SK-N-SH (cell line): ENCODE results near the gene FANCI. TPM values are rescaled to one million over a fixed set of nuclear protein-coding genes. Genes with fewer than 3 reads are reported as not detected.

Experiments
- CTCF ChIA-PET: fragments of 300-600, 350-600 bp; formaldehyde crosslinking; extraction: SDS; loops from one replicate; lab custom pipeline; 2021; lab: Yijun Ruan, JAX
- POLR2A ChIA-PET: fragments of 350-600 bp; sonication (Branson Sonifier 250); formaldehyde crosslinking; extraction: SDS; loops from one replicate; lab custom pipeline; 2020; ENCODE audit warnings: antibody characterized with exemption, inconsistent platforms; lab: Yijun Ruan, JAX
- DNase-seq: peaks from one replicate; pipeline ENCODE4 v3.0.0; 2012
- H2AFZ ChIP-seq: fragments of 200-600 bp; sonication (generic); 2 replicates; pipeline ENCODE4 v1.8.1; 2016; ENCODE audit warnings: antibody characterized with exemption, mild to moderate bottlenecking, low read depth
- H3F3A ChIP-seq: fragments of 200-600 bp; sonication (generic); replicated peaks from 2 replicates; pipeline ENCODE3; 2016; ENCODE audit warnings: antibody characterized with exemption, mild to moderate bottlenecking; ENCODE audit not compliant: insufficient read depth
- H3K27ac ChIP-seq, 2 experiments: fragments of 200-500 bp in 1 of 2; fragments of 200-600 bp in 1 of 2; sonication (Bioruptor generic) in 1 of 2; sonication (generic), shearing (Covaris generic) in 1 of 2; 2 replicates each; pipeline versions ENCODE4 v1.5.1 to v1.6.1; 2014 to 2016; ENCODE audit warnings: low read depth in 2 of 2, inconsistent platforms in 1 of 2, low read length in 1 of 2, mild to moderate bottlenecking in 1 of 2, mixed read lengths in 1 of 2
- H3K27me3 ChIP-seq: fragments of 200-600 bp; sonication (generic), shearing (Covaris generic); 2 replicates; pipeline ENCODE4 v1.6.1; 2016; ENCODE audit warnings: mixed run types; ENCODE audit not compliant: insufficient read depth
- H3K36me3 ChIP-seq, 2 experiments: fragments of 200-500 bp in 1 of 2; fragments of 200-600 bp in 1 of 2; sonication (Bioruptor generic) in 1 of 2; sonication (generic) in 1 of 2; replicated peaks in 1 of 2; 2 replicates each; pipeline versions ENCODE3 to v1.5.1; 2014 to 2016; ENCODE audit warnings: low read length in 1 of 2, mild to moderate bottlenecking in 1 of 2; ENCODE audit not compliant: insufficient read depth in 2 of 2, control insufficient read depth in 1 of 2
- H3K4me1 ChIP-seq, 2 experiments: fragments of 200-500 bp in 1 of 2; fragments of 200-600 bp in 1 of 2; sonication (Bioruptor generic) in 1 of 2; sonication (generic), shearing (Covaris generic) in 1 of 2; 2 replicates each; pipeline versions ENCODE4 v1.5.1 to v1.6.1; 2014 to 2016; ENCODE audit warnings: low read depth in 1 of 2, low read length in 1 of 2, mixed run types in 1 of 2; ENCODE audit not compliant: insufficient read depth in 2 of 2, control insufficient read depth in 1 of 2
- H3K4me2 ChIP-seq: fragments of 200-600 bp; sonication (generic), shearing (Covaris generic); 2 replicates; pipeline ENCODE4 v1.6.1; 2017; ENCODE audit warnings: mixed run types
- H3K4me3 ChIP-seq, 2 experiments: fragments of 200-500 bp in 1 of 2; fragments of 200-600 bp in 1 of 2; sonication (Bioruptor generic) in 1 of 2; sonication (generic), shearing (Covaris generic) in 1 of 2; 2 replicates each; pipeline versions ENCODE4 v1.5.1 to v1.8.1; 2014 to 2016; ENCODE audit warnings: low read depth in 2 of 2, inconsistent platforms in 1 of 2, low read length in 1 of 2, mild to moderate bottlenecking in 1 of 2, mixed read lengths in 1 of 2, moderate library complexity in 1 of 2
- H3K79me2 ChIP-seq: fragments of 200-600 bp; sonication (generic); 2 replicates; pipeline ENCODE4 v1.8.1; 2017; ENCODE audit warnings: mild to moderate bottlenecking; ENCODE audit not compliant: insufficient read depth
- H3K9ac ChIP-seq: fragments of 200-600 bp; sonication (generic); 2 replicates; pipeline ENCODE4 v1.6.1; 2017; ENCODE audit warnings: mixed run types
- H3K9me2 ChIP-seq: fragments of 200-600 bp; sonication (generic); 2 replicates; pipeline ENCODE4 v1.6.1; 2017; ENCODE audit warnings: mixed run types
- H3K9me3 ChIP-seq: fragments of 200-600 bp; sonication (generic); 2 replicates; pipeline ENCODE4 v1.6.1; 2017; ENCODE audit warnings: mixed run types, mild to moderate bottlenecking, moderate library complexity
- H4K20me1 ChIP-seq: fragments of 200-600 bp; sonication (generic); 2 replicates; pipeline ENCODE4 v1.6.1; 2017; ENCODE audit warnings: mild to moderate bottlenecking, mixed run types; ENCODE audit not compliant: insufficient read depth
- EZH2phosphoT487 ChIP-seq: fragments of 200-600 bp; sonication (generic); IDR thresholded peaks from 2 replicates; pipeline ENCODE4 v1.6.1; 2017; ENCODE audit warnings: low read depth, mixed run types, mild to moderate bottlenecking, antibody characterized with exemption, moderate library complexity, borderline replicate concordance
- NRF1 ChIP-seq: IDR thresholded peaks from 2 replicates; pipeline ENCODE4 v1.6.1; 2012; ENCODE audit warnings: low read depth, mild to moderate bottlenecking, low read length
- RAD21 ChIP-seq: IDR thresholded peaks from 2 replicates; pipeline ENCODE4 v1.6.1; 2012; ENCODE audit warnings: mild to moderate bottlenecking, low read length
- SIN3A ChIP-seq: IDR thresholded peaks from 2 replicates; pipeline ENCODE4 v1.6.1; 2012; ENCODE audit warnings: low read depth, mild to moderate bottlenecking, low read length, moderate library complexity, borderline replicate concordance
- SMC3 ChIP-seq: IDR thresholded peaks from 2 replicates; pipeline ENCODE4 v1.6.1; 2012; ENCODE audit warnings: low read depth, low read length, improper control_type of control experiment
- TCF12 ChIP-seq: IDR thresholded peaks from 2 replicates; pipeline ENCODE4 v1.4.0; 2012
- WGBS: methylation state at CpG from one replicate; pipeline ENCODE4 v1.1.6; 2017; ENCODE audit warnings: low lambda C conversion rate; 5-methylcytosine and 5-hydroxymethylcytosine counted together
- polyA plus RNA-seq, 3 experiments: library from polyadenylated mRNA; depleted of rRNA; stranded (reverse); fragments of >200 nt; gene quantifications; 2 replicates each; pipeline ENCODE4 v1.2.3, GENCODE V29; 2012
- TF ChIP-seq, protein P1 (sequence below): IDR thresholded peaks from 2 replicates; pipeline ENCODE4 v1.6.1; 2012; ENCODE audit warnings: mild to moderate bottlenecking, low read depth, low read length, moderate library complexity
- TF ChIP-seq, protein P2 (sequence below): fragments of 150-350 bp; IDR thresholded peaks from 2 replicates; pipeline ENCODE4 v1.6.1; 2017; ENCODE audit warnings: antibody characterized with exemption, low read length, low read depth, borderline replicate concordance
- TF ChIP-seq, protein P3 (sequence below): IDR thresholded peaks from 2 replicates; pipeline ENCODE4 v1.4.0; 2012; ENCODE audit warnings: low read depth
- TF ChIP-seq, protein P4 (sequence below): fragments of 200-600 bp; sonication (generic); IDR thresholded peaks from 2 replicates; pipeline ENCODE4 v1.6.1; 2017; ENCODE audit warnings: antibody characterized with exemption, mild to moderate bottlenecking, moderate library complexity

FANCI gene
- polyA plus RNA-seq, 1 of the 3 experiments (the other 2 are of a cell fraction): 13.2 TPM

DNA sequence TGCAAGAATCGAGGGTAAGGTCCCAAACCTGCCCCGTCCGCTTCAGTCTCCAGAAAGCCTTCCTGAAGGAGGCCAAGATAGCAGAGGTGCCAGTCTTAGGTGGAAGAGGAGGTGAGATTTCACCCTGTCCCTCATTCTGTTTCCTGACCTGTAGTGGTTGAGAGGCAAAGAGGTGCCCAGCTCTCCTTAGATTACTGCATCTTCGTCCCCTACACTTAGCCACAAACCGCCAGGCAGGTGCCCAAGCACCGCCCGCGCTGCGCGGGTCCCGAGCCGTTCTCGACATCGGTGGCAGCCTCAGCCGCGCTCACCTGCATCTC lies 114.6 kb downstream of the FANCI start (continued):
- TF ChIP-seq, protein P1, sequence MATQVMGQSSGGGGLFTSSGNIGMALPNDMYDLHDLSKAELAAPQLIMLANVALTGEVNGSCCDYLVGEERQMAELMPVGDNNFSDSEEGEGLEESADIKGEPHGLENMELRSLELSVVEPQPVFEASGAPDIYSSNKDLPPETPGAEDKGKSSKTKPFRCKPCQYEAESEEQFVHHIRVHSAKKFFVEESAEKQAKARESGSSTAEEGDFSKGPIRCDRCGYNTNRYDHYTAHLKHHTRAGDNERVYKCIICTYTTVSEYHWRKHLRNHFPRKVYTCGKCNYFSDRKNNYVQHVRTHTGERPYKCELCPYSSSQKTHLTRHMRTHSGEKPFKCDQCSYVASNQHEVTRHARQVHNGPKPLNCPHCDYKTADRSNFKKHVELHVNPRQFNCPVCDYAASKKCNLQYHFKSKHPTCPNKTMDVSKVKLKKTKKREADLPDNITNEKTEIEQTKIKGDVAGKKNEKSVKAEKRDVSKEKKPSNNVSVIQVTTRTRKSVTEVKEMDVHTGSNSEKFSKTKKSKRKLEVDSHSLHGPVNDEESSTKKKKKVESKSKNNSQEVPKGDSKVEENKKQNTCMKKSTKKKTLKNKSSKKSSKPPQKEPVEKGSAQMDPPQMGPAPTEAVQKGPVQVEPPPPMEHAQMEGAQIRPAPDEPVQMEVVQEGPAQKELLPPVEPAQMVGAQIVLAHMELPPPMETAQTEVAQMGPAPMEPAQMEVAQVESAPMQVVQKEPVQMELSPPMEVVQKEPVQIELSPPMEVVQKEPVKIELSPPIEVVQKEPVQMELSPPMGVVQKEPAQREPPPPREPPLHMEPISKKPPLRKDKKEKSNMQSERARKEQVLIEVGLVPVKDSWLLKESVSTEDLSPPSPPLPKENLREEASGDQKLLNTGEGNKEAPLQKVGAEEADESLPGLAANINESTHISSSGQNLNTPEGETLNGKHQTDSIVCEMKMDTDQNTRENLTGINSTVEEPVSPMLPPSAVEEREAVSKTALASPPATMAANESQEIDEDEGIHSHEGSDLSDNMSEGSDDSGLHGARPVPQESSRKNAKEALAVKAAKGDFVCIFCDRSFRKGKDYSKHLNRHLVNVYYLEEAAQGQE: no peak
- TF ChIP-seq SIN3A (no peak), EZH2phosphoT487 (no peak)
- TF ChIP-seq, protein P2, sequence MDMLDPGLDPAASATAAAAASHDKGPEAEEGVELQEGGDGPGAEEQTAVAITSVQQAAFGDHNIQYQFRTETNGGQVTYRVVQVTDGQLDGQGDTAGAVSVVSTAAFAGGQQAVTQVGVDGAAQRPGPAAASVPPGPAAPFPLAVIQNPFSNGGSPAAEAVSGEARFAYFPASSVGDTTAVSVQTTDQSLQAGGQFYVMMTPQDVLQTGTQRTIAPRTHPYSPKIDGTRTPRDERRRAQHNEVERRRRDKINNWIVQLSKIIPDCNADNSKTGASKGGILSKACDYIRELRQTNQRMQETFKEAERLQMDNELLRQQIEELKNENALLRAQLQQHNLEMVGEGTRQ: no peak

DNA sequence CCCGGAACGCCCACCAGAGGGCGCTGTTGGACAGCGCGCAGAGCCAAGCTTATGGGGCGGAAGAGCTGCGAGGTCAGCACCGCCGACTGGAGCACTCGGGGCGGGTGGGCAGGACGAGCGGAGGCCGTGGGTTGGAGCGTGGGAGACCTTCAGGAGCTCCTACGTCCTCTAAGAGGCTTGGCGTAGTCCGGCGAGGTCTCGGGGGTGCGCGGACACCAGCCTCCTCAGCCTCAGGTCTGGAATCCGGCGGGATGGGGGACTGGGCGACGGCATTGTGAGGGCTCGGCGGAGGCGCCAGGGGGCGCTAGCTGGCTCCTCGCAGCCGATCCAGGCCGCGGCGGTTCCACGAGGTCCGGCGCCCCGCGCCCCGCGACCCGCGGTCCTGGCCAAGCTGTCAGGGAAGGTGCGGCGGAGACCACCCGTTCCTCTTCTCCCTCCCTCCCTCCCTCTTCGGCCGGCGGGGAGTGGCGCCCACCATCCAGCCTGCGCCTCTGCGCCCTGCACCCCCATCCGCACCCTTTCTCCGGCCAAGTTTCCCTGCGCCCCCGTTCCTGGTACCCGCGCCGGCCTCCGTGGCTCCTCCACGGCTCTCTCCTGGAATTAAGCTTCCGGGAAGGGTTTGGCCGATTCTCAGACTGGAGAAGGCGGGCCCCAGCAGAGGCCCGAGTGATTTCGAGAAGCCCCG lies 115.1 kb downstream of the FANCI start:
- Histone ChIP-seq H3K27ac (peak overlapping the region in 1 of 2 experiments; percentile 77; a peak in 1 of 4 replicates), H3K9me2 (no peaks in the 10 kb centered on the region), H3K27me3 (peaks cover 39% of the 10 kb centered on the region; the same call in 1 of the 2 replicates), H3K79me2 (no peaks in the 10 kb centered on the region), H3K4me2 (peak overlapping the region; percentile 94; the same call in 1 of the 2 replicates), H3K4me1 (peaks cover 0 to 35% of the 10 kb centered on the region in 2 experiments; a peak in 2 of 4 replicates), H2AFZ (peak overlapping the region; percentile 92; the same call in 1 of the 2 replicates), H3K4me3 (peak overlapping the region; percentile 54 to 81), H4K20me1 (peaks cover 15% of the 10 kb centered on the region; the same call in 1 of the 2 replicates), H3K9me3 (no peaks in the 10 kb centered on the region), H3F3A (peaks cover 6% of the 10 kb centered on the region), H3K36me3 (no peaks in the 10 kb centered on the region), H3K9ac (no peak overlapping the region)
- TF ChIP-seq NRF1: no peak
- TF ChIP-seq SMC3: peak; percentile 74; the same call in 1 of the 2 replicates
- TF ChIP-seq, protein P1: peak; percentile 9; the same call in 1 of the 2 replicates
- TF ChIP-seq, protein P3, sequence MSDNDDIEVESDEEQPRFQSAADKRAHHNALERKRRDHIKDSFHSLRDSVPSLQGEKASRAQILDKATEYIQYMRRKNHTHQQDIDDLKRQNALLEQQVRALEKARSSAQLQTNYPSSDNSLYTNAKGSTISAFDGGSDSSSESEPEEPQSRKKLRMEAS: 0 out of 2 replicates have a peak, but pooled peaks have one; percentile 36
- peak; percentile 87 for TF ChIP-seq RAD21
- no peak for TF ChIP-seq TCF12
- TF ChIP-seq, protein P4, sequence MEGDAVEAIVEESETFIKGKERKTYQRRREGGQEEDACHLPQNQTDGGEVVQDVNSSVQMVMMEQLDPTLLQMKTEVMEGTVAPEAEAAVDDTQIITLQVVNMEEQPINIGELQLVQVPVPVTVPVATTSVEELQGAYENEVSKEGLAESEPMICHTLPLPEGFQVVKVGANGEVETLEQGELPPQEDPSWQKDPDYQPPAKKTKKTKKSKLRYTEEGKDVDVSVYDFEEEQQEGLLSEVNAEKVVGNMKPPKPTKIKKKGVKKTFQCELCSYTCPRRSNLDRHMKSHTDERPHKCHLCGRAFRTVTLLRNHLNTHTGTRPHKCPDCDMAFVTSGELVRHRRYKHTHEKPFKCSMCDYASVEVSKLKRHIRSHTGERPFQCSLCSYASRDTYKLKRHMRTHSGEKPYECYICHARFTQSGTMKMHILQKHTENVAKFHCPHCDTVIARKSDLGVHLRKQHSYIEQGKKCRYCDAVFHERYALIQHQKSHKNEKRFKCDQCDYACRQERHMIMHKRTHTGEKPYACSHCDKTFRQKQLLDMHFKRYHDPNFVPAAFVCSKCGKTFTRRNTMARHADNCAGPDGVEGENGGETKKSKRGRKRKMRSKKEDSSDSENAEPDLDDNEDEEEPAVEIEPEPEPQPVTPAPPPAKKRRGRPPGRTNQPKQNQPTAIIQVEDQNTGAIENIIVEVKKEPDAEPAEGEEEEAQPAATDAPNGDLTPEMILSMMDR: peak; percentile 92
- WGBS: 16% methylated on average over 23 of the region's 68 CpGs
- ChIA-PET POLR2A (interaction anchor here (0.8 to 1.6 kb wide), 5 partner anchors 23 to 114 kb away, joined by 3 to 6 read pairs (median 3); no protein-coding TSS in a partner anchor), CTCF (interaction anchor here (0.6 to 23.0 kb wide), 50 partner anchors 9 to 763 kb away, joined by 3 to 766 read pairs (median 6); partner anchors contain the start of genes POLG and TICRR)
- peak; percentile 94 for DNase-seq
